Activated naive CD4-positive, alpha-beta T cell treated with anti-CD3 and anti-CD28 coated beads for 36 hours (primary cell): Measurements from ENCODE around the gene TP73. TPM values are rescaled to one million over a fixed set of nuclear protein-coding genes. Genes with fewer than 3 reads are reported as not detected.

Experiments
- CTCF ChIA-PET: fragments of 350-600 bp; sonication (Branson Sonifier 250); formaldehyde crosslinking; loops from one replicate; lab custom pipeline; 2021; ENCODE audit warnings: antibody characterized with exemption; lab: Charles Lee
- DNase-seq: peaks from one replicate; pipeline ENCODE4 v3.0.0-alpha.2; 2020
- H3K27ac Mint-ChIP-seq: one replicate; pipeline ENCODE4 v1.8.0; 2021; ENCODE audit warnings: mild to moderate bottlenecking, mixed read lengths
- H3K27me3 Mint-ChIP-seq: one replicate; pipeline ENCODE4 v1.8.0; 2021; ENCODE audit warnings: low read depth, mixed read lengths
- H3K36me3 Mint-ChIP-seq: one replicate; pipeline ENCODE4 v1.8.0; 2021; ENCODE audit warnings: low read depth, mixed read lengths
- H3K4me1 Mint-ChIP-seq: one replicate; pipeline ENCODE4 v1.8.0; 2021; ENCODE audit warnings: low read depth, mixed read lengths
- H3K4me3 Mint-ChIP-seq: one replicate; pipeline ENCODE4 v1.8.0; 2021; ENCODE audit warnings: mild to moderate bottlenecking, moderate library complexity, mixed read lengths
- H3K9me3 Mint-ChIP-seq: one replicate; pipeline ENCODE4 v1.8.0; 2021; ENCODE audit warnings: mixed read lengths
- intact Hi-C: fragments of 100-400 bp; cut with micrococcal nuclease; formaldehyde crosslinking; loops from one replicate; pipeline ENCODE4 v1.15.1; 2023
- total RNA-seq, 2 experiments: library from RNA; stranded (reverse); gene quantifications; one replicate each; pipeline ENCODE4 v1.2.3, GENCODE V29; 2021

Gene TP73
- total RNA-seq, 2 experiments from 2014 or later: 0.20 to 0.43 TPM

- DNase-seq: no peak
- CTCF ChIA-PET: interaction anchor here (1.3 kb wide), 1 partner anchor 34 kb away, joined by 5 read pairs; no protein-coding TSS in a partner anchor
- H3K9me3 Mint-ChIP-seq: no peaks in the 10 kb centered on the region
- H3K27ac Mint-ChIP-seq: no peak overlapping the region
- H3K4me1 Mint-ChIP-seq: peaks cover 22% of the 10 kb centered on the region
- intact Hi-C loops: no loop called here
- peaks cover 39% of the 10 kb centered on the region for H3K27me3 Mint-ChIP-seq
- H3K36me3 Mint-ChIP-seq: no peaks in the 10 kb centered on the region
- no peak overlapping the region for H3K4me3 Mint-ChIP-seq
Observed at GRCh38 chr1:3652548-3653285, 401 bp downstream of the TP73 start.

- CTCF ChIA-PET: interaction anchor here (1.3 kb wide), 1 partner anchor 34 kb away, joined by 5 read pairs; no protein-coding TSS in a partner anchor
- DNase-seq: no peak
- H3K27me3 Mint-ChIP-seq: peaks cover 42% of the 10 kb centered on the region
- intact Hi-C loops: no loop called here
- no peak overlapping the region for H3K27ac Mint-ChIP-seq
- no peaks in the 10 kb centered on the region for H3K36me3 Mint-ChIP-seq
- H3K4me1 Mint-ChIP-seq: peaks cover 19% of the 10 kb centered on the region
- H3K9me3 Mint-ChIP-seq: no peaks in the 10 kb centered on the region
- no peak overlapping the region for H3K4me3 Mint-ChIP-seq
Observed at GRCh38 chr1:3653286-3653618, 936 bp downstream of the TP73 start.

- intact Hi-C loops: no loop called here
Observed at GRCh38 chr1:3654549-3655281, 2.4 kb downstream of the TP73 start.

GRCh38 chr1:3656450-3657095 lies 4.3 kb downstream of the TP73 start:
- Mint-ChIP-seq H3K27me3 (peaks cover 38% of the 10 kb centered on the region), H3K27ac (no peak overlapping the region), H3K36me3 (no peaks in the 10 kb centered on the region), H3K4me1 (no peaks in the 10 kb centered on the region), H3K9me3 (no peaks in the 10 kb centered on the region), H3K4me3 (no peak overlapping the region)
- CTCF ChIA-PET: no interaction called here
- DNase-seq: peak; percentile 28
- intact Hi-C loops: no loop called here

More at GRCh38 chr1:3654549-3655281, 2.4 kb downstream of the TP73 start:
- Mint-ChIP-seq H3K4me3 (no peak overlapping the region), H3K4me1 (peaks cover 9% of the 10 kb centered on the region), H3K9me3 (no peaks in the 10 kb centered on the region), H3K36me3 (no peaks in the 10 kb centered on the region), H3K27ac (no peak overlapping the region), H3K27me3 (peaks cover 46% of the 10 kb centered on the region)
- CTCF ChIA-PET: no interaction called here
- no peak for DNase-seq

- DNase-seq: no peak
- Mint-ChIP-seq H3K4me3 (no peak overlapping the region), H3K27ac (no peak overlapping the region), H3K27me3 (peaks cover 40% of the 10 kb centered on the region), H3K36me3 (no peaks in the 10 kb centered on the region), H3K9me3 (no peaks in the 10 kb centered on the region), H3K4me1 (no peaks in the 10 kb centered on the region)
- CTCF ChIA-PET: no interaction called here
- intact Hi-C loops: no loop called here
Observed at GRCh38 chr1:3657096-3657475, 4.8 kb downstream of the TP73 start.

- no peak overlapping the region for H3K27ac Mint-ChIP-seq
Observed at GRCh38 chr1:3657578-3658230, 5.4 kb downstream of the TP73 start.

GRCh38 chr1:3658231-3658615 lies 5.9 kb downstream of the TP73 start:
- peaks cover 39% of the 10 kb centered on the region for H3K27me3 Mint-ChIP-seq
- H3K36me3 Mint-ChIP-seq: no peaks in the 10 kb centered on the region
- no peak overlapping the region for H3K4me3 Mint-ChIP-seq
- CTCF ChIA-PET: no interaction called here
- H3K27ac Mint-ChIP-seq: no peak overlapping the region
- intact Hi-C loops: no loop called here
- H3K9me3 Mint-ChIP-seq: no peaks in the 10 kb centered on the region
- DNase-seq: no peak
- H3K4me1 Mint-ChIP-seq: no peaks in the 10 kb centered on the region

More at GRCh38 chr1:3657578-3658230, 5.4 kb downstream of the TP73 start:
- no peaks in the 10 kb centered on the region for H3K36me3 Mint-ChIP-seq
- CTCF ChIA-PET: no interaction called here
- H3K4me3 Mint-ChIP-seq: no peak overlapping the region
- no peaks in the 10 kb centered on the region for H3K9me3 Mint-ChIP-seq
- no peaks in the 10 kb centered on the region for H3K4me1 Mint-ChIP-seq
- H3K27me3 Mint-ChIP-seq: peaks cover 41% of the 10 kb centered on the region
- intact Hi-C loops: no loop called here
- no peak for DNase-seq

GRCh38 chr1:3659093-3659492 lies 6.8 kb downstream of the TP73 start:
- no peaks in the 10 kb centered on the region for H3K9me3 Mint-ChIP-seq
- intact Hi-C loops: no loop called here
- CTCF ChIA-PET: no interaction called here
- H3K36me3 Mint-ChIP-seq: no peaks in the 10 kb centered on the region
- H3K27me3 Mint-ChIP-seq: peaks cover 30% of the 10 kb centered on the region
- H3K4me1 Mint-ChIP-seq: no peaks in the 10 kb centered on the region
- DNase-seq: no peak
- H3K27ac Mint-ChIP-seq: no peak overlapping the region
- H3K4me3 Mint-ChIP-seq: no peak overlapping the region

- no peak for DNase-seq
- Mint-ChIP-seq H3K4me1 (no peaks in the 10 kb centered on the region), H3K36me3 (no peaks in the 10 kb centered on the region), H3K27ac (no peak overlapping the region), H3K4me3 (no peak overlapping the region), H3K9me3 (no peaks in the 10 kb centered on the region), H3K27me3 (peaks cover 18% of the 10 kb centered on the region)
- CTCF ChIA-PET: no interaction called here
- intact Hi-C loops: no loop called here
Observed at GRCh38 chr1:3660704-3661103, 8.4 kb downstream of the TP73 start.

- CTCF ChIA-PET: no interaction called here
- intact Hi-C loops: no loop called here
Observed at GRCh38 chr1:3661631-3662030, 9.3 kb downstream of the TP73 start.

GRCh38 chr1:3662080-3662671 lies 9.9 kb downstream of the TP73 start:
- CTCF ChIA-PET: no interaction called here
- no peak for DNase-seq
- Mint-ChIP-seq H3K27me3 (peaks cover 17% of the 10 kb centered on the region), H3K4me3 (no peak overlapping the region), H3K9me3 (no peaks in the 10 kb centered on the region), H3K4me1 (no peaks in the 10 kb centered on the region), H3K27ac (no peak overlapping the region), H3K36me3 (no peaks in the 10 kb centered on the region)
- intact Hi-C loops: no loop called here

More at GRCh38 chr1:3661631-3662030, 9.3 kb downstream of the TP73 start:
- Mint-ChIP-seq H3K27me3 (peaks cover 16% of the 10 kb centered on the region), H3K9me3 (no peaks in the 10 kb centered on the region), H3K27ac (no peak overlapping the region), H3K4me1 (no peaks in the 10 kb centered on the region), H3K4me3 (no peak overlapping the region), H3K36me3 (no peaks in the 10 kb centered on the region)
- DNase-seq: no peak
